OCI-LY3 (cell line): ENCODE measurements around the gene LINGO3.
A peak's percentile ranks its signal among the peaks of the same experiment; 100 is the strongest.

Experiments used
- H2AFZ ChIP-seq: fragments of 200-600, 300-600 bp; shearing (Covaris generic); 2 replicates; pipeline ENCODE4 v1.6.0; 2014; ENCODE audit warnings: antibody characterized with exemption, low read depth, low read length
- H3K27ac ChIP-seq: fragments of 200-600, 300-600 bp; sonication (generic); 2 replicates; pipeline ENCODE4 v1.5.1; 2014; ENCODE audit warnings: mild to moderate bottlenecking, low read length, moderate library complexity, mixed read lengths
- H3K27me3 ChIP-seq: fragments of 200-600, 300-600 bp; sonication (generic); 2 replicates; pipeline ENCODE4 v1.6.1; 2014; ENCODE audit warnings: low read depth, low read length, mixed read lengths
- H3K36me3 ChIP-seq: fragments of 200-600, 300-600 bp; sonication (generic); replicated peaks from 2 replicates; pipeline ENCODE3; 2014; ENCODE audit warnings: low read depth, low read length, mixed read lengths
- H3K4me1 ChIP-seq: fragments of 300-600, 200-600 bp; sonication (generic); 2 replicates; pipeline ENCODE4 v1.6.1; 2014; ENCODE audit warnings: low read length, mixed read lengths
- H3K4me2 ChIP-seq: fragments of 200-600, 300-600 bp; sonication (generic); 2 replicates; pipeline ENCODE4 v1.6.1; 2014; ENCODE audit warnings: low read length, mixed read lengths
- H3K4me3 ChIP-seq: fragments of 300-600, 200-600 bp; sonication (generic); 2 replicates; pipeline ENCODE4 v1.5.1; 2014; ENCODE audit warnings: antibody characterized with exemption, mild to moderate bottlenecking, low read length, moderate library complexity
- H3K79me2 ChIP-seq: fragments of 300-600, 200-600 bp; shearing (Covaris generic); 2 replicates; pipeline ENCODE4 v1.6.1; 2014; ENCODE audit warnings: mild to moderate bottlenecking, low read length, mixed read lengths
- H3K9ac ChIP-seq: fragments of 300-600, 200-600 bp; shearing (Covaris generic); 2 replicates; pipeline ENCODE4 v1.6.0; 2014; ENCODE audit warnings: mild to moderate bottlenecking, low read length, moderate library complexity
- H3K9me3 ChIP-seq: fragments of 200-600, 300-600 bp; shearing (Covaris generic); 2 replicates; pipeline ENCODE4 v1.6.1; 2014; ENCODE audit warnings: low read length, mixed read lengths; ENCODE audit not compliant: insufficient read depth
- H4K20me1 ChIP-seq: fragments of 200-600, 300-600 bp; sonication (generic); 2 replicates; pipeline ENCODE4 v1.6.1; 2016; ENCODE audit warnings: low read length, mixed read lengths; ENCODE audit not compliant: insufficient read depth
- EZH2phosphoT487 ChIP-seq: fragments of 200-600 bp; shearing (Covaris generic); IDR thresholded peaks from 2 replicates; pipeline ENCODE4 v1.6.1; 2018; ENCODE audit warnings: antibody characterized with exemption, mixed run types, low read depth
- TF ChIP-seq, protein P1 (sequence below): fragments of 200-600, 300-600 bp; sonication (generic); IDR thresholded peaks from 2 replicates; pipeline ENCODE4 v1.5.1; 2014; ENCODE audit warnings: antibody characterized with exemption, low read length, low read depth

LINGO3 gene

GRCh38 chr19:2333807-2334211, 25.9 kb upstream of the LINGO3 start:
- peaks cover 80% of the 10 kb centered on the region for H3K79me2 ChIP-seq
- H3K4me1 ChIP-seq, result peaks cover 24% of the 10 kb centered on the region
- H3K9ac ChIP-seq, result no peak overlapping the region
- no peak overlapping the region for H2AFZ ChIP-seq
- H3K4me3 ChIP-seq, result no peak overlapping the region
- TF ChIP-seq, protein P1, sequence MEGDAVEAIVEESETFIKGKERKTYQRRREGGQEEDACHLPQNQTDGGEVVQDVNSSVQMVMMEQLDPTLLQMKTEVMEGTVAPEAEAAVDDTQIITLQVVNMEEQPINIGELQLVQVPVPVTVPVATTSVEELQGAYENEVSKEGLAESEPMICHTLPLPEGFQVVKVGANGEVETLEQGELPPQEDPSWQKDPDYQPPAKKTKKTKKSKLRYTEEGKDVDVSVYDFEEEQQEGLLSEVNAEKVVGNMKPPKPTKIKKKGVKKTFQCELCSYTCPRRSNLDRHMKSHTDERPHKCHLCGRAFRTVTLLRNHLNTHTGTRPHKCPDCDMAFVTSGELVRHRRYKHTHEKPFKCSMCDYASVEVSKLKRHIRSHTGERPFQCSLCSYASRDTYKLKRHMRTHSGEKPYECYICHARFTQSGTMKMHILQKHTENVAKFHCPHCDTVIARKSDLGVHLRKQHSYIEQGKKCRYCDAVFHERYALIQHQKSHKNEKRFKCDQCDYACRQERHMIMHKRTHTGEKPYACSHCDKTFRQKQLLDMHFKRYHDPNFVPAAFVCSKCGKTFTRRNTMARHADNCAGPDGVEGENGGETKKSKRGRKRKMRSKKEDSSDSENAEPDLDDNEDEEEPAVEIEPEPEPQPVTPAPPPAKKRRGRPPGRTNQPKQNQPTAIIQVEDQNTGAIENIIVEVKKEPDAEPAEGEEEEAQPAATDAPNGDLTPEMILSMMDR, result peak; percentile 27
- no peak for TF ChIP-seq EZH2phosphoT487
- no peak overlapping the region for H3K27ac ChIP-seq
- no peaks in the 10 kb centered on the region; the same call in 1 of the 2 replicates for H3K9me3 ChIP-seq
- no peaks in the 10 kb centered on the region for H3K27me3 ChIP-seq
- H3K36me3 ChIP-seq, result peaks cover 18% of the 10 kb centered on the region
- no peak overlapping the region for H3K4me2 ChIP-seq
- H4K20me1 ChIP-seq, result peaks cover 23% of the 10 kb centered on the region; the same call in 1 of the 2 replicates

- no peak overlapping the region for H3K4me3 ChIP-seq
- H2AFZ ChIP-seq, result no peak overlapping the region
- peaks cover 83% of the 10 kb centered on the region for H3K79me2 ChIP-seq
- H3K4me1 ChIP-seq, result peaks cover 24% of the 10 kb centered on the region
- no peak overlapping the region for H3K9ac ChIP-seq
- H3K9me3 ChIP-seq, result no peaks in the 10 kb centered on the region; the same call in 1 of the 2 replicates
- peaks cover 18% of the 10 kb centered on the region for H3K36me3 ChIP-seq
- no peak overlapping the region for H3K27ac ChIP-seq
- H4K20me1 ChIP-seq, result peaks cover 23% of the 10 kb centered on the region; the same call in 1 of the 2 replicates
- H3K4me2 ChIP-seq, result no peak overlapping the region; the same call in 1 of the 2 replicates
- no peaks in the 10 kb centered on the region for H3K27me3 ChIP-seq
- TF ChIP-seq, protein P1, result no peak
- TF ChIP-seq EZH2phosphoT487, result no peak
Measured at GRCh38 chr19:2333027-2333806, 25.3 kb upstream of the LINGO3 start.

DNA sequence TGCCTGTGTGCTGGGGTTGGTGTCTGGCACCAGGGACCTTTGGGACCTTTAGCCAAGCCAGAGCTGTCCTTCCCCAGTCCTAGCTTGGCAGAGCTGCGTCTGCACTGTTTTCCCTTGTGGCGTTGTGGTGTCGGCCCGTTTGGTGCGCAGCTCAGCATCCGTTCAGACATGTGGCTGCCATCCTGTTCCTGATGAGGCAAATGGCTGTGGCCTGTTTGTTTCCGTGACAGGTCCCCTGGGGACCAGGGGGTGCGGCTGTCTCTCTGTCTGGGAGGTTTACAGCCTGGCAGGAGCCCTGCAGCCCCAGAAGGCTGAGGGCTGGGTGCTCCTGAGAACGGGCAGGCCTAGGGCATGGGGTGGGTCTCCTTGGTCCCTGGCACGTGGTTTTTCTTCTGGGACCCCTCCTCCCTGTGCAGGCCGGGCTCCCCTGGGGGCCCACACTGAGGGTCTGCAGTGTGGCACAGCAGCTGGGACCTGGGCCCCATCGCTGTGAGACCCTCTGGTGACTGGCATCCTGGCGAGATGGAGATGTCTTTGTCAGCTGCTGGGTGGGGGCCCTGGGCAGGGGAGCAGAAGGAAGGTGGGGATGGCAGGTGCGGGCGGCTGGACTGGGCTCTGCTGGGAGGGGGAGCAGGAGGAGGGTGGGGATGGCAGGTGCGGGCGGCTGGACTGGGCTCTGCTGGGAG, 24.5 kb upstream of the LINGO3 start:
- Histone ChIP-seq H3K79me2 (peaks cover 84% of the 10 kb centered on the region), H4K20me1 (peaks cover 23% of the 10 kb centered on the region; the same call in 1 of the 2 replicates), H3K4me3 (peak overlapping the region; percentile 41), H3K27me3 (no peaks in the 10 kb centered on the region), H3K27ac (no peak overlapping the region), H3K9ac (peak overlapping the region; percentile 24; the same call in 1 of the 2 replicates), H2AFZ (no peak overlapping the region), H3K36me3 (peaks cover 18% of the 10 kb centered on the region), H3K9me3 (no peaks in the 10 kb centered on the region; the same call in 1 of the 2 replicates), H3K4me2 (peak overlapping the region; percentile 70), H3K4me1 (peaks cover 25% of the 10 kb centered on the region)
- TF ChIP-seq EZH2phosphoT487, result no peak
- TF ChIP-seq, protein P1, result no peak
